C4-2B (cell line): ENCODE measurements around the gene IL5RA.

ENCODE experiments used
- CTCF ChIP-seq: fragments of 450-650 bp; conservative IDR thresholded peaks from 2 replicates; pipeline ENCODE4 v1.5.1; 2017; ENCODE audit warnings: mild to moderate bottlenecking
- ZFX ChIP-seq: fragments of 450-650 bp; IDR thresholded peaks from 2 replicates; pipeline ENCODE4 v1.6.1; 2017

GRCh38 chr3:3126477-3127431 lies 16.6 kb upstream of the IL5RA start, which contains the start of gene TRNT1:
- no peak for TF ChIP-seq CTCF
- peak; percentile 29; the same call in 1 of the 2 replicates for TF ChIP-seq ZFX
